ENCODE data around the gene BCAS1. TPM values are rescaled to one million over a fixed set of nuclear protein-coding genes. Genes with fewer than 3 reads are reported as not detected.

Gene BCAS1
- total RNA-seq, 1 donor from 2014 or later, result not detected

DNA sequence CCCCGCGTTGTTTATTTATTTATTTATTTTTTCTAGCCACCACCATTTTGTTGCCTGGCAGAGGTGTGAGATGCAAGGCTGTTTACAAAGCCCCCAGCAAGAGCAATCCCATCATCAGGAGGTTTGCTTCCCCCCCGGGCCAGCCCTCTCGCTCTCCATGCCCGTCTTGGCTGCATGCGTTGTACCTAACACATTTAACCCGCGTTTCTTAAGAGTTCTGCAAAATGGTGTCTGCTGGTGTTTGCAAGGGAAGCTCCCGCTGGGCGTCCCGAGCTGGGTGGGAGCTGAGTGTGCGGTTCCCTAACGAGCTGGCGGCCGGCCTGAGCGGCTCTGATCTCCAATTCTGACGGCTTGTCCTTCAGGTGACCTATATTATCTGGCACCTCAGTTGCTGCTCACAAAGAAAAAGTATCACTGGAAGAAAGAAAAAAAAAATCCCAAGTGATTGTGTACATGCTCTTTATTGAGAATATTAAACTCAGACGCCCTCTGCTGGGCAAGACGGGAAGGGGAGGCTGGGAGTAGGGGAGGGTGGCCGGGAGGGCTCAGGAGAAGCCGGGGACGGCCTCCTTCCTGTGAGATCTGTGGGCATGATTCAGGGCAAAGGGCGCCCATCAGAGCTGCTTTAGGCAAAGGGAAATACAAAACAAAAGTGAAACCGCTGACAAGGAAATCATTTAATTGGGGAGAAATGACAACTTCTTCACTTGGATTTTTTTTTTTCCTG, 154.8 kb downstream of the BCAS1 start:
- DNase-seq (ENCODE audit: low read depth) (peak; percentile 84), FAIRE-seq (no peak)
- TF ChIP-seq, protein P1, sequence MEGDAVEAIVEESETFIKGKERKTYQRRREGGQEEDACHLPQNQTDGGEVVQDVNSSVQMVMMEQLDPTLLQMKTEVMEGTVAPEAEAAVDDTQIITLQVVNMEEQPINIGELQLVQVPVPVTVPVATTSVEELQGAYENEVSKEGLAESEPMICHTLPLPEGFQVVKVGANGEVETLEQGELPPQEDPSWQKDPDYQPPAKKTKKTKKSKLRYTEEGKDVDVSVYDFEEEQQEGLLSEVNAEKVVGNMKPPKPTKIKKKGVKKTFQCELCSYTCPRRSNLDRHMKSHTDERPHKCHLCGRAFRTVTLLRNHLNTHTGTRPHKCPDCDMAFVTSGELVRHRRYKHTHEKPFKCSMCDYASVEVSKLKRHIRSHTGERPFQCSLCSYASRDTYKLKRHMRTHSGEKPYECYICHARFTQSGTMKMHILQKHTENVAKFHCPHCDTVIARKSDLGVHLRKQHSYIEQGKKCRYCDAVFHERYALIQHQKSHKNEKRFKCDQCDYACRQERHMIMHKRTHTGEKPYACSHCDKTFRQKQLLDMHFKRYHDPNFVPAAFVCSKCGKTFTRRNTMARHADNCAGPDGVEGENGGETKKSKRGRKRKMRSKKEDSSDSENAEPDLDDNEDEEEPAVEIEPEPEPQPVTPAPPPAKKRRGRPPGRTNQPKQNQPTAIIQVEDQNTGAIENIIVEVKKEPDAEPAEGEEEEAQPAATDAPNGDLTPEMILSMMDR (IDR thresholded peaks at IDR 0.05; ENCODE audit: insufficient read depth, low read length, severe bottlenecking), result peak; percentile 71
- H3K27me3 ChIP-seq (ENCODE audit: control insufficient read depth, insufficient read depth, low read length), result no peaks in the 10 kb centered on the region
- H3K4me3 ChIP-seq (ENCODE audit: low read depth, low read length), result peak overlapping the region; percentile 39
- no peaks in the 10 kb centered on the region for H3K36me3 ChIP-seq (ENCODE audit: control insufficient read depth, insufficient read depth, low read length)

DNA sequence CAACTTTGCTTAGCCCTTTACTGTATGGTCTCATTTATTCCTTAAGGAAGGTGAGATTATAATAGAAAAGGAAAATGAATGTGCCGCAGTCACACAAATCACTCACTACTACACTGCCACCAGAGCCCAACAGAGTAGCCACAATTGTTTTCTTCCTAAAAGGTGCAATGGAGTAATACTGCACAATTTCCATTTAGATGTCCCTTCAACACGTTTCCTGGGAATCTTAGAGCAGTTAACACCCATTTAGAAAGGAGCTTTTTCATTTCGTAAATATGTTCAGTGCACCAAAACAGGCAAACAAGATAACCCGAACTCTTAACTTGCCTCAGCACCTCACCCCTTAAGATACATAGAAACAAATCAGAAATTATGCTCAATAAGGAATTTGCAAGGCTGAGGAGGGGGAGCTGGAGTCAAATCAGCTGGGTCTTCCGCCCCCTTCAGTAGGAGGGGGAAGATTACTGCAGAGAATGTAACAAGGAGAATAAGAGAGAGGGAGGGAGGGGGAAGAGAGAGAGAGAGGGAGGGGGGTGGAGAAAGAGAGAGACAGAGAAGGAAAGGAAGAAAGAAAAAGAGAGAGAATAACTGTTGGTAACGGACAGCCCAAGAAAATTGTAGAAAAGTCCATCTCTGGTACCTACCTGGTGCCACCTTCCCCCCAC, 155.5 kb downstream of the BCAS1 start:
- Histone ChIP-seq H3K4me3 (ENCODE audit: low read depth, low read length) (no peak overlapping the region), H3K36me3 (ENCODE audit: control insufficient read depth, insufficient read depth, low read length) (no peaks in the 10 kb centered on the region), H3K27me3 (ENCODE audit: control insufficient read depth, insufficient read depth, low read length) (no peaks in the 10 kb centered on the region)
- FAIRE-seq, result no peak
- no peak for DNase-seq (ENCODE audit: low read depth)
- TF ChIP-seq, protein P1 (IDR thresholded peaks at IDR 0.05; ENCODE audit: insufficient read depth, low read length, severe bottlenecking), result no peak

DNA sequence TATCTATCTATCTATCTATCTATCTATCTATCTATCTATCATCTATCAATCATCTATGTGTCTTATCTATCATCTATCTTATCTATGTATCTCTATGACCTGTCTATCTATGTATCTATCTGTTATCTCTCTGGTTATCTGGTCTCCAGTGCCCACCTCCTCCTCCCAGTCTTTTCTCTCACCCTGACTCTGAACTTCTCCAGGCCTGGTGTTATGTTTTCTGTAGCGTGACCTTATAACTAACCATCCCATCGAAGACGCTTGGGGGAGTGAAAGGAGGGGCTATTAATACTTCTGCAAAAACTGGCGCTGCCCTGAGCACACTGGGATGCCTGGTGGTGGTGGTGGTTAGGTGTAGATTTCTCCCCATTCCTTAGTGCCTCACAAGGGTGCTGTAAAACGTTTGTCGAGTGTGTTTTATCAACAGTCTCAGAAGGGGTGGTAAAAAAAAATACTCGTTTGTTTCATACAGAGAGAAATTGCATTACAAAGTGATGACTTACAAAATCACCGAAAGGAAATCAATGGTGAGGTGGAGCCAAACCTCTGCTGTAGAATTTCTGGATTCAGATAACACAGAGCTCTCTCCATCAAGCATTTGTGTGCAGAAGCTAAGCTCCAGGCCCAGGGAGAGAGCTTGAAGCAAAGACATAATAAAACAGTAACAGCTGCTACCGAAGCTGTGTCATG, 156.2 kb downstream of the BCAS1 start:
- DNase-seq (ENCODE audit: low read depth) (no peak), FAIRE-seq (no peak)
- TF ChIP-seq, protein P1 (IDR thresholded peaks at IDR 0.05; ENCODE audit: insufficient read depth, low read length, severe bottlenecking), result no peak
- H3K36me3 ChIP-seq (ENCODE audit: control insufficient read depth, insufficient read depth, low read length), result no peaks in the 10 kb centered on the region
- H3K4me3 ChIP-seq (ENCODE audit: low read depth, low read length), result no peak overlapping the region
- no peaks in the 10 kb centered on the region for H3K27me3 ChIP-seq (ENCODE audit: control insufficient read depth, insufficient read depth, low read length)

DNA sequence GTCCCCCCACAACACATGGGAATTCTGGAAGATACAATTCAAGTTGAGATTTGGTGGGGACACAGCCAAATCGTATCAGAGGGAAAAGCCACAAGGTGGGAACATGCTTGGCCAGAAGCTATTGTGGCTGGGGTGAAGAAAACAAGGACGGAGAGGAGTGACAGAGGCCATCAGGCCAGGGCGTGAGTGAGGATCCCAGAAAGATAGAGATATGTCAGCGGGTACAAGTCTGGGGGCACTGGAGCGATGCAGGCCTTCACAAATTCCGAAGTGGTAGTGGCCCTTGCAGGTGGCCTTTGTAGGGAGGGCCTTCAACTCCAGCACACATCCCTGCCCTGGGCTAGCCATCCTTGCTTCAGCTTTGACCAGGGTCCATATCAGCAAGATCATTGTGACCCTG, 159.1 kb downstream of the BCAS1 start:
- TF ChIP-seq, protein P1 (IDR thresholded peaks at IDR 0.05; ENCODE audit: insufficient read depth, low read length, severe bottlenecking), result no peak
- no peak for FAIRE-seq
- Histone ChIP-seq H3K27me3 (ENCODE audit: control insufficient read depth, insufficient read depth, low read length) (no peaks in the 10 kb centered on the region), H3K4me3 (ENCODE audit: low read depth, low read length) (no peak overlapping the region), H3K36me3 (ENCODE audit: control insufficient read depth, insufficient read depth, low read length) (no peaks in the 10 kb centered on the region)
- no peak for DNase-seq (ENCODE audit: low read depth)

DNA sequence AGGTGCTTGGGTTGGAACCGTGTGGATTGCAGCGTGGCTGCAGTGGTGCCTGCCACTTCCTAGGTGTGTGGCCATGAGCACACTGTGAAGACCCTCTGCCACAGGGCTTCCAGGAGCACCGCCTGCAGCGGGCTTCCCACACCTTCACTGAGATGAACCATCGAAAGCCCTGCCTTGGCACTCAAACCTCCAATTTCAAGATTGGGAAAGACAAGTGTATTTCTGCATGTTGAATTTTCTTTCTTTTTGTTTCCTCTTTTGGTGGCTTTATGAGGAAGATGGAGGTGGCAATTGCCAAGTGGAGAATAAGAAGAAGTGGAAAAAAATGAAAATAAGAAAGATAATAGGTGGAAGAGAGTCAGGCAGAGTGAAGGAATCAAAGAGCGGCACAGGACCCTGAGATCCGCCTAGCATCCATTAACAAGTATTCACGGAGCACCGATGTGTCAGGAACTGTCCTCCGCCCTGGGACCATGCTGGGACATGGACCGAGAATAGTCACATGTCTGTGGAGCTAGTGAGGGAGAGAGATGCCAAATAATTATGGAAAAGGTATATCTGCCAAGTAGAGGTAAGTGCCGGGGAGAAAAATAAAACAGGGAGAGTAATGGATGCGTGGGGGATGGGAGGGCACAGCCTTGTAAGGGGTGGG, 159.9 kb downstream of the BCAS1 start:
- TF ChIP-seq, protein P1 (IDR thresholded peaks at IDR 0.05; ENCODE audit: insufficient read depth, low read length, severe bottlenecking), result no peak
- no peak for FAIRE-seq
- H3K4me3 ChIP-seq (ENCODE audit: low read depth, low read length), result no peak overlapping the region

More for the DNA sequence above, 159.9 kb downstream of the BCAS1 start:
- Histone ChIP-seq H3K36me3 (ENCODE audit: control insufficient read depth, insufficient read depth, low read length) (no peaks in the 10 kb centered on the region), H3K27me3 (ENCODE audit: control insufficient read depth, insufficient read depth, low read length) (no peaks in the 10 kb centered on the region)
- no peak for DNase-seq (ENCODE audit: low read depth)

Measured in bronchial epithelial cell (primary cell).